ENCODE measurements around the gene LMNB1. TPM values are rescaled to one million over a fixed set of nuclear protein-coding genes. Genes with fewer than 3 reads are reported as not detected.

LMNB1 gene
- total RNA-seq, 1 donor from 2014 or later = 112 TPM

GRCh38 chr5:126858441-126858840 is 81.5 kb downstream of the LMNB1 start:
- no peak overlapping the region for H3K4me3 ChIP-seq (ENCODE audit: low read depth, low read length)
- TF ChIP-seq, protein P1, sequence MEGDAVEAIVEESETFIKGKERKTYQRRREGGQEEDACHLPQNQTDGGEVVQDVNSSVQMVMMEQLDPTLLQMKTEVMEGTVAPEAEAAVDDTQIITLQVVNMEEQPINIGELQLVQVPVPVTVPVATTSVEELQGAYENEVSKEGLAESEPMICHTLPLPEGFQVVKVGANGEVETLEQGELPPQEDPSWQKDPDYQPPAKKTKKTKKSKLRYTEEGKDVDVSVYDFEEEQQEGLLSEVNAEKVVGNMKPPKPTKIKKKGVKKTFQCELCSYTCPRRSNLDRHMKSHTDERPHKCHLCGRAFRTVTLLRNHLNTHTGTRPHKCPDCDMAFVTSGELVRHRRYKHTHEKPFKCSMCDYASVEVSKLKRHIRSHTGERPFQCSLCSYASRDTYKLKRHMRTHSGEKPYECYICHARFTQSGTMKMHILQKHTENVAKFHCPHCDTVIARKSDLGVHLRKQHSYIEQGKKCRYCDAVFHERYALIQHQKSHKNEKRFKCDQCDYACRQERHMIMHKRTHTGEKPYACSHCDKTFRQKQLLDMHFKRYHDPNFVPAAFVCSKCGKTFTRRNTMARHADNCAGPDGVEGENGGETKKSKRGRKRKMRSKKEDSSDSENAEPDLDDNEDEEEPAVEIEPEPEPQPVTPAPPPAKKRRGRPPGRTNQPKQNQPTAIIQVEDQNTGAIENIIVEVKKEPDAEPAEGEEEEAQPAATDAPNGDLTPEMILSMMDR (conservative IDR thresholded peaks at IDR 0.05; ENCODE audit: low read depth, low read length) = no peak
- DNase-seq (ENCODE audit: low read depth) = no peak

DNA sequence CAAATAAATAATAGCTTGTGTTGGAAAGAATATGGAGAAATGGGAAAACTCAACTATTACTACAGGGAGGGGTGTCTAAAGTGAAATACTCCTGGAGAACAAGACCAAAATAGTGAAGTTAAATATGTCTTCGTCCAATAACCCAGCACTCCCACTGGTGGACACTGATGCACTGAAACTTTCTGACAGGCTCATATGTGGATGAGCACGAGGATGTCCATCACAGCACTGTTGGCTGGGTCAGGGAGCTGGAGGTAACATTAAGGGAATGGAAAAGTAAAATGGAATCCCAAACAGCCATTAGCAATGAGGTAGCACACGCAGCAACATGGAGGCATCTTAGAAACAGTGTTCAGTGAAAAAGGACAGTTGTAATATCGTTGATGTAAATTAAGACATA is 86.5 kb downstream of the LMNB1 start:
- no peak overlapping the region for H3K4me3 ChIP-seq (ENCODE audit: low read depth, low read length)
- TF ChIP-seq, protein P1 (conservative IDR thresholded peaks at IDR 0.05; ENCODE audit: low read depth, low read length) = no peak
- no peak for DNase-seq (ENCODE audit: low read depth)

DNA sequence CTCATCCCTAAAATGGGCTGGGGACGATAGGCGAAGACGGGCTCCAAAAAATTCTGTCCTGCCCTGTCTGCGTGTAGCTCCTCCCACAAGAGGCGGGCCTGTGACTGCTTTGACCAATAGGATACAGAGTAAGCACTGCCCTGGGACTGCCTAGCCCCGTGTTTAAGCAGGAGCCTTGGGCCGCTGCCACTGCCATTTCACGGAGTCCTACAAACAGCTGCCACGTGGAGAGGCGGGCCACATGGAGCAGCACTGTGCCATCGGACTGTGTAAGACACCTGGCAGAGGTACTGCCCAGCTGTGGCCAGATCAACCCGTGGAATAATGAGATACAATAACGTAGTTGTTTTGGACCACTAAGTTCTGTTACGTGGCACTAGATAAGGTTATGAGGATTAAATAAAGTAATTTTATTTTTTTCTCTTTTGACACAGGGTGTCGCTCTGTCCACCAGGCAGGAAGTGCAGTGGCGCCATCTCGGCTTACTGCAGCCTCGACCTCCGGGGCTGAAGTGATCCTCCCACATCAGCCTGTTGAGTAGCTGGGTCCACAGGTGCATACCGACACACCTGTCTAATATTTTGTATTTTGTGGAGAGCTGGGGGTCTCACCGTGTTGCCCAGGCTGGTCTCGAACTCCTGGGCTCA is 87.2 kb downstream of the LMNB1 start:
- no peak overlapping the region for H3K4me3 ChIP-seq (ENCODE audit: low read depth, low read length)
- TF ChIP-seq, protein P1 (conservative IDR thresholded peaks at IDR 0.05; ENCODE audit: low read depth, low read length) = no peak
- DNase-seq (ENCODE audit: low read depth) = no peak

GRCh38 chr5:126865299-126865698 is 88.4 kb downstream of the LMNB1 start:
- H3K4me3 ChIP-seq (ENCODE audit: low read depth, low read length) = no peak overlapping the region
- TF ChIP-seq, protein P1 (conservative IDR thresholded peaks at IDR 0.05; ENCODE audit: low read depth, low read length) = no peak
- no peak for DNase-seq (ENCODE audit: low read depth)

DNA sequence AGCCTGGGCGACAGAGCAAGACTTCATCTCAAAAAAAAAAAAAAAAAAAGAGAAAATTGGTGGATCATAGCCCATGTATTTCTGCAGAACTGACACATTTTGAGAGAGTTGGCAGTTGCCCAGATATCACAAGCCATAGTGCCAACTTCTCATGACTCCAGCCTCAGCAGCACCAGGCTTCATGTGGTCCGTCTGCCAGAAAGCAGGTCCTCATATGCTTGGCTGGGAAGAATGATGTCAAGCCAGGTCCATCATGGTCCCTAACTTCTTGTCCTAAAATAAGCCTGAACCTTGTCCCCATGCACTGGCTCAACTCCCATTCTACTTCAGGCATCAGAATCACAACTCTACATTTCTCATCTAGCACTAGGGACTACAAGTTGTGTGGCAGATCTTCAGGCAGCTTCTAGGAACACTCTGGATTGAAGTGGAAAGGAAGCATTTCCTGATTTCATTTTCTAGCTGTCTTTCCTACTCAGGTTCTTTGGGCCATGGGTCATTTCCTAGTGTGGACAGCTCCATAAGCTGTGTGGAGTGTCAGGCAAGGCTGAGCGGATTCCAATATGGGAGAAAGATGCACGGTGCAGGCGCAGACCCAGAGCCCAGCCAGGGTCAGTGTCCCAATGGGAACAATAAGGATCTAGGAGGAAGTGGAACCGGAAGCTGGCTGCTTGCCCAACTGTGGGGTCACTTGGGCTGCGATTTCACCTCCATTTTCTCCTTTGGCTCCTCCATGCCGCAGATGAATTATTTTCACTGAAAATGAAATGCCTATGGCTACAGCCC is 90.1 kb downstream of the LMNB1 start:
- TF ChIP-seq, protein P1 (conservative IDR thresholded peaks at IDR 0.05; ENCODE audit: low read depth, low read length) = no peak
- DNase-seq (ENCODE audit: low read depth) = no peak
- no peak overlapping the region for H3K4me3 ChIP-seq (ENCODE audit: low read depth, low read length)

DNA sequence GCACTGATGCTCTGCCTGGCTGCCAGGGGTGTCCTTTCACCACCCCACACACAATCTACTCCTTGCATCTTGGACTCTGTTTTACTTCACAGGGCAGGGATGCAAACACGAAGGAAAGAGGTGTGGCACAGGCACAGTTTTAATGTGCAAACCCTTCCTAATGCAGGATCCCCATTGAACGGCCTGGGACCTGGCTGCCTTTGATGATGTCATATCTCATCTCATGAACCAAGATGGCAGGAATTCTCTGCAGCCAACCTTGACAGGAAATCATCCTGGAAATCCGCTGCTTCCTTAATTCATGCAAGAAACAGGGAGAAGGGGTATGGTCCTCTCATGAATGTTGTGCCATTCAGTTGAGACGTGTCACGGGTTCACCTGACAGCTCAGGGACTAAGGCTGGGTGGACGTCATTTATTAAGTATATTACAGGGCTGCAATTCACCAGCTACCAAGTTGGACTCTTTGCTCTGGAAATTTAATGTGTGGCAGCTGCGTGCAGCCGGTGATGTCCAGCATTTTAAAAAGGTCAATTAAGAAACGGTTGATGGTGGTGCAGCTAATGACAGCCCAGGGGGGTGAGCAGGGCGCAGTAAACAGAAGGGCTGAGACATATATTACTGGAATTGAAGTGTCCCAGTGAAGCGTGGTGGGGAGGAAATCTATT is 91.5 kb downstream of the LMNB1 start:
- H3K4me3 ChIP-seq (ENCODE audit: low read depth, low read length) = peak overlapping the region; percentile 49
- no peak for DNase-seq (ENCODE audit: low read depth)
- TF ChIP-seq, protein P1 (conservative IDR thresholded peaks at IDR 0.05; ENCODE audit: low read depth, low read length) = no peak
